Measurements from ENCODE around the gene MKRN2OS.

Gene MKRN2OS

DNA sequence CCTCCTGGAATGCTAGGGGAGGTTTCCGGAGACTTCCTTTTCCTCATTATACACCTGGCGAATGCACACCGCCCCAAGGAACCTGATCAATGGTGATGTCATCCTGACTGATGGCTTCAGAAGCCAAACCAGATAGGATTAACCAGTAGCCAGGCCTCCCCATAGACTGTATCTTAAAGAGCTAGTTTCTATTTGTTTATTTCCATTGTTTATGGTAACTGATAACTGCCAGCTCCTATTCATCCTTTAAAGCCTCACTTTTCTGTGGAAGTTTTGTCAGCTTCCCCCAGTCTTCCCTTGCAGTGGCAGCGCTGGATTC lies at the start of gene MKRN2OS:
Gene MKRN2OS, minus strand, starts transcription at position 27 of the 319 bp plus-strand sequence. CDS start 35 bp downstream, outside the sequence.
- no peak for DNase-seq

- DNase-seq = no peak
Observed at GRCh38 chr3:12593473-12593872, 48.2 kb upstream of the MKRN2OS start.

- DNase-seq = no peak
Observed at GRCh38 chr3:12591997-12592715, 46.9 kb upstream of the MKRN2OS start.

DNA sequence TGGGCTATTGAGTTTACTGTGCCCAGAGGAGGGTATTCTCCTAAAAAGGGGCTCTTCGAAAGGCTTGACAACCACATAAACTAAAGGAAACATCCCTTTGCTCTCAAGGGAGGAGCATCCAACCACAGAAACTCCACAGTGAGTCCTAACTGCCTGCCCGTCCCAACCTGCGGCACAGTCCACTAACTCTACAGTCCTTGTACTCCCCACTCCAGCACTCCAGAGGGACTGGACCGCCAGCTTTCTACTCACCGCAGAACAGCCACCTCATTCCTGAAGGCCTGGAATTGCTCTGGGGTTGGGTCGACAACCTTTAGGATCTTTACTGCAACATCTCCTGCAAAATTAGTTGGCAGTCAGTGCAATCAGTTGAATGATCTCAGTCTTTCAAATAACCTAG lies 46.2 kb upstream of the MKRN2OS start:
- DNase-seq = no peak

- no peak for DNase-seq
Observed at GRCh38 chr3:12590096-12590495, 44.8 kb upstream of the MKRN2OS start.

GRCh38 chr3:12588039-12589009 lies 43.0 kb upstream of the MKRN2OS start:
- DNase-seq = no peak

GRCh38 chr3:12586403-12586802 lies 41.1 kb upstream of the MKRN2OS start:
- DNase-seq = no peak

- no peak for DNase-seq
Observed at GRCh38 chr3:12585970-12586369, 40.7 kb upstream of the MKRN2OS start.

DNA sequence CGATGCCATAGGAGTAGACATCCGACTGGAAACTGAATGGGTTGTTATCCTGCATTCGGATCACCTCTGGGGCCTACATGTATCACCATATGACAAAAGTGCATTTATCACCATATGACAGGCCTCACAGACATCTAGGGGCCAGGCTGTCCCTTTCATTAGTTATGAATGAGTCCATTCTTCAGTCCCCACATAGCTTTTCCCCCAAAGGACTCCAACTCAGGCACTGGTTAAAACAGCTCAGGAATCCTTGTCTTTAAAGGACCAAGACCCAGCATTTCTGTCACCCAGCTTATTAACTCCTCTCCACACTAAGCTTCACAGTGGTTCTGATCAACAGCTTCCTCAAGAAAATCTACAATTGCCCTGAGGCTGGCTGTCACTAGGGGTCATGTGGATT lies 39.9 kb upstream of the MKRN2OS start:
- DNase-seq = no peak

GRCh38 chr3:12584083-12584482 lies 38.8 kb upstream of the MKRN2OS start:
- DNase-seq = no peak

DNA sequence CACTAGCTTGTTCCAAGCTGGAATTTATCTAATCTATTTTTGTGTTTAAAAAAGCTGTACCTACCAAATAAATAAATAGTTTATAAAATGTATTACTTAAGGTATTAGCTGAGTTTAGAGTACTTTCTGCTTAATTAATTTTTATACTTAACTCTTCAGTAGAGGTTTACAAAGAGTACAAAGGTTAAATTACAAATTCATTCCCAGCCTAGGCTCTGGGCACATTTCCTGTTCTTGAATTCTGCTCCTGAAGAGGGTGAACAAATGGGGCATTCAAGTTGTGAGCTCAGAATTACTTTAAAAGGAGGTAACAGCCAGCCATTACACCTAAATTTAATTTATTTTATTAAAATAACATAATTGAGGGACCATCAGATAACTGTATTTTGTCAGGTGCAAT lies 38.0 kb upstream of the MKRN2OS start:
- DNase-seq = no peak

- DNase-seq = no peak
Observed at GRCh38 chr3:12582730-12583129, 37.4 kb upstream of the MKRN2OS start.

GRCh38 chr3:12579905-12580304 lies 34.6 kb upstream of the MKRN2OS start:
- DNase-seq = no peak

GRCh38 chr3:12579456-12579855 lies 34.2 kb upstream of the MKRN2OS start:
- no peak for DNase-seq

DNA sequence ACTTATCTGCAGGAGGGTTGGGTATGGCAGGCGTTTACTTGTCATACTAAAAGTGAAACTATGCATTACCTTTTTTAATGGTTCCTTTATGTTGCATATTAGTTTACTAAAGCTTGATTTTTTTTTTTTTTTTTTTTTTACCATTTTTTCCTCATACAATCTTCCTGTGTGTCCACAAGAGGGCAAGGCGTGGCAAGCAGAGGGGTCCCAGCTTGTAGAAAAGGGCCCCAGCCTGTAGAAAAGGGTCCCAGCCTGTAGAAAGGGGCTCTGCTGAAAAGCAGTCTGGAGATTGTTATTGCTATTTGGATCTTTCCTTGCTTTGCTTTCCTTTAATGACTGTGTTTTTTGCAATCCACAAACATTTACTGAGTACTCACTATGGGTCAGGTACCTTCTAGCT lies 33.4 kb upstream of the MKRN2OS start:
- DNase-seq = no peak

DNA sequence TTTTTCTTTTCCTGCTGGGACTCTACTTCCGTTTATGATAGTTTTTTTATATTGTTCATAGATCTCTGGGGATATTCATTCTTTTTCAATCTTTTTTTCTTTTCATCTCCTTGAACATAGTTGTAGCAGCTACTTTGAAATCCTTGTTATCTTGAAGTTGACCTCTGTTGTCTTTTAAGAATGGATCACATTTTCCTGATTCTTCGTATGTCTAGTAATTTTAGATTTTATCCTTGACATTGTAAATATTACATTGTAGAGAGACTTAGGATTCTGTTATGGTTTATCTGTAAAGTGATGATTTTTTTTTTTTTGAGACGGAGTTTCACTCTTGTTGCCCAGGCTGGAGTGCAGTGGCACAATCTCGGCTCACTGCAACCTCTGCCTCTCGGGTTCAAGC lies 32.1 kb upstream of the MKRN2OS start:
- DNase-seq = no peak

DNA sequence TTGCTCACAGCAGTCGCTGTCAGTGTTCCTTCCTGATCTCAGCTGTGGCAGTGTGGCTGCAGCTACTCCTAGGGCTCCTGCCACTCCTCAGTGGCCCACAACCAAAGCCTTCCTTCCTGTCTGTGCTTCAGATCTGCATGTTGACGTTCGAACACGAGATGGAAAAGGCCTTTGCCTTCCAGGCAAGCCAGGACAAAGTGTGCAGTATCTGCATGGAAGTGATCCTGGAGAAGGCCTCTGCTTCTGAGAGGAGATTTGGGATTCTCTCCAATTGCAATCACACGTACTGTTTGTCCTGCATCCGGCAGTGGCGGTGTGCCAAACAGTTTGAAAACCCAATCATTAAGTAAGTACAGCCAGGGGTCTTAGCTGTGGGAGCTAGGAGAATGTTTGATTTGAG lies 29.4 kb upstream of the MKRN2OS start:
- DNase-seq = no peak

- no peak for DNase-seq
Observed at GRCh38 chr3:12574131-12574530, 28.8 kb upstream of the MKRN2OS start.

DNA sequence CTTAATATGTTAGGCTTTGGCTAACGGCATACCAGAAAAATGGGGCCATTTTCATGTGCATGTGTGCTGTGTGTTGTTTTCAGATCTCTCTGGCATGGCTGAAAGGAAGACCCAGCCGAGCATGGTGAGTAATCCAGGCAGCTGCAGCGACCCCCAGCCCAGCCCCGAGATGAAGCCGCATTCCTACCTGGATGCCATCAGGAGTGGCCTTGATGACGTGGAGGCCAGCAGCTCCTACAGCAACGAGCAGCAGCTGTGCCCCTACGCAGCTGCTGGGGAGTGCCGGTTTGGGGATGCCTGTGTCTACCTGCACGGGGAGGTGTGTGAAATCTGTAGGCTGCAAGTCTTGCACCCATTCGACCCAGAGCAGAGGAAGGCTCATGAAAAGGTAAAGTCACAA lies 26.7 kb upstream of the MKRN2OS start:
- DNase-seq = no peak

- DNase-seq = no peak
Observed at GRCh38 chr3:12569836-12570235, 24.5 kb upstream of the MKRN2OS start.

- DNase-seq = no peak
Observed at GRCh38 chr3:12568747-12569146, 23.4 kb upstream of the MKRN2OS start.

DNA sequence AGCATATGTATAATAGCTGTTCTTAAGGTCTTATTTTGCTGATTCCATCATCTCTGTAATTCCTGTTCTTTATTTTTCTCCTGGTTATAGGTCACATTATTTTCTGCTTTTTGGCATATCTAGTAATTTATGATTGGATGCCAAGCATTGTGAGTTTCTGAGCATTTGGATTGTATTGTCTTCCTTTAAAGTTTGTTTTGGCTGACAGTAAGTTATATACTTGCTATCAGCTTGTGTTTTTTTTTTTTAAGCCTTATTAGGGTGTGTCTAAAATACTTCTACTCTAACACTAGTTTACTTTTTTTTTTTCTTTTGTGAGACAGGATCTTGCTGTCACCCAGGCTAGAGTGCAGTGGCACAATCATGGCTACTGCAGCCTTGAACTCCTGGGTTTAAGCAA lies 21.7 kb upstream of the MKRN2OS start:
- DNase-seq = no peak

GRCh38 chr3:12562451-12562850 lies 17.2 kb upstream of the MKRN2OS start:
- no peak for DNase-seq

DNA sequence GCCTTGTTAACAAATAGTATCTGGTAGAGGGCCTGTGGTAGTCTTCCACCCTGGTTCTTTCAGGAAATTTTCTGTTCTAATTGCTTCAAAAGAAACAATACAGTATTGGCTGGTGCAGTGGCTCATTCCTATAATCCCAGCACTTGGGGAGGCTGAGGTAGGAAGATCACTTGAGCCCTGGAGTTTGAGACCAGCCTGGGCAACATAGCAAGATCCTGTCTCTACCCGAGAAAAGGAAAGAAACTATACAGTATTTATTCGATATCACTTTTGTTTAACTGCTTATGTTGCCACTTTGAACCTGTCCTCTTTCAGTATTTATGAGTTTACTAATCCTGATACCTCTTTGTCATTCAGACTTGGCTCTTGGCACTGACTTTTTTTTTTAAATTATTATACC lies 16.1 kb upstream of the MKRN2OS start:
- DNase-seq = no peak

Data from activated CD4-positive, alpha-beta T cell treated with anti-CD3 and anti-CD28 coated beads for 1 hour (primary cell).